Left ventricle myocardium superior (tissue), 1 donor: Measurements from ENCODE around the gene FGF3. TPM values are rescaled to one million over a fixed set of nuclear protein-coding genes. Genes with fewer than 3 reads are reported as not detected.

ENCODE experiments used
- ATAC-seq: fragments of 200-7000 bp; cut with Tn5 transposase; one replicate; pipeline ENCODE4 v1.9.1; 2020; ENCODE audit warnings: mild to moderate bottlenecking, moderate library complexity
- DNase-seq: peaks from one replicate; pipeline ENCODE4 v3.0.0-alpha.2; 2020
- intact Hi-C: fragments of 100-400 bp; cut with micrococcal nuclease; formaldehyde crosslinking; loops from one replicate; pipeline ENCODE4 v1.11.0; 2022
- total RNA-seq: library from RNA; stranded (reverse); fragmentation: NEBNext Ultra II Directional; extraction: Animal tissue kit (Norgen Biotek cat#: 25700); gene quantifications from one replicate; pipeline ENCODE4 v1.2.1, GENCODE V29; 2021
- donor health status: DM: no; HTN: yes; CAD: no; lungs with severe emphysema.

FGF3 gene
- total RNA-seq, 1 donor from 2014 or later, result not detected

DNA sequence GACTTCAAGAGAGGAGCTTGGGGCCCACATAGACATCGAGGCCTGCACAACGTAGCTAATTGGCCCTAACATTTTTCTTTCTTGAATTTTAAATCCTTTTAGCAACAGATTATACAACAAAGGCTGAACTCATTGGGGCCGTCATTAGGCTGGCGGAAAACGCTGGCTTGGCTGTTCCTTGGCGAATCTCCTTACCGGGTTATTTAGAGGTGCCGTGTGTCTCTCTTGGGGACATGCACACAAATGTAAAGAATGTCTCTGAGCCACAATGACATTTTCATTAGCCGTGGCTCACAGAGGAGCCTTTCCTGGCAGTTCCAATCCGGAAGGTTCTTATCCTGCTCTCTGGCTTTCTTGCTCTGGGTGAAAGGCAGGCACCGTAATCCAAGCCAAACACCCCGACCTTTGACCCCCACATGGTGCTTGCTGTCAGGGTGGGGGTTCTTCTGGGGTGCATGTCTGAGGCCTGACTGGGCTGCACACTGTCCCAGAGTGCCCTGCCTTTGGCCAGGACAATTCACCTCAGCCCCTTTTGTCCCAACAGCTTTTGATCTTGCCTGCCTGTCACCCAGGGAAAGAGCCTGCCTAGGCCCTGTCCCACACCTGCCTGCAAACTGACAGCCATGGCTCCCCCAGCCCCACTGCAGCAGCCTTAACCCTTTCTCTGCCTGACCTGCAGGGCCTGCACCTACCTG, 9.2 kb upstream of the FGF3 start:
- no peak for ATAC-seq
- peak; percentile 7 for DNase-seq
- intact Hi-C loops, result no loop called here

- intact Hi-C loops, result no loop called here
- ATAC-seq (no peak), DNase-seq (no peak)
Measured at GRCh38 chr11:69826773-69827172, 7.6 kb upstream of the FGF3 start.

GRCh38 chr11:69825941-69826340, 6.7 kb upstream of the FGF3 start:
- intact Hi-C loops, result no loop called here
- peak; percentile 9 for DNase-seq
- ATAC-seq, result no peak

DNA sequence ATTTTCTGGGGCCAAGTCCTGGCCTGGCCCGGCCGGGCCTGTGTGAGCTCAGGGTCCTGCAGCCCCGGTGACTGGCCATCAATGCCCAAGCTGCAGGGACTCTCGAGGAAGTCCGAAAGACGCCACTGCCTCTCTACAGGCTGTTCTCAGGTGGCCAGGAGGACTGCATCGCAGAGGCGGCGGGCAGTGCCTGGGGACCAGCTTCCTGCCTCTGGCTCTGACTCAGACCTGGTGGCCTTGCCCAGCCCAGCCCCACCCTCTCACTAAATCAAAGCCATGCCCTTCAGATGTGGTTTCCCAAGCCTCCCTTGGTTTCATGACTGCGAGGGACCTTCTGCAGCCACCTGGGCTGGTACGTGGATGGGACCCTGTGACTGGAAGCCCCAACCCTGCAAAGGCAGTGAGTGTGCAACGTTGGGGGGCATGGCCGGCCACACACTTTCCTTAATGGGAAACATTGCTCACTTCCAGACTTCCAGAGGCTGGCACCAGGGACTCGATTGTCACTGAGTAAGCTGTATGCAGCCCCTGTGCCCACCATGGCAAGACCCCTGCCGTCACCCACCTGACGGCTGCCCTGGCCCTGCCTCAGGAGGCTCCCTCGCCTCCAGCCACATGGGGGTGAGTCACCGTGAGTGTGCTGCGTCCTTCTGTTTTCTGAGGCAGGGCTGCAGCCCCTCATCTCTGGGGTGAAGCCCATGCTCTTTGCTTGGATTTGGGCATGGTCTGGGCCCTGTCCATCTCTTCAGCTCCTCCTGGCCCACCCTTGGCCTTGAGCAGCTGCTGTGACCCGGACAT, 6.0 kb upstream of the FGF3 start:
- DNase-seq (peak; percentile 7), ATAC-seq (no peak)
- intact Hi-C loops, result no loop called here

DNA sequence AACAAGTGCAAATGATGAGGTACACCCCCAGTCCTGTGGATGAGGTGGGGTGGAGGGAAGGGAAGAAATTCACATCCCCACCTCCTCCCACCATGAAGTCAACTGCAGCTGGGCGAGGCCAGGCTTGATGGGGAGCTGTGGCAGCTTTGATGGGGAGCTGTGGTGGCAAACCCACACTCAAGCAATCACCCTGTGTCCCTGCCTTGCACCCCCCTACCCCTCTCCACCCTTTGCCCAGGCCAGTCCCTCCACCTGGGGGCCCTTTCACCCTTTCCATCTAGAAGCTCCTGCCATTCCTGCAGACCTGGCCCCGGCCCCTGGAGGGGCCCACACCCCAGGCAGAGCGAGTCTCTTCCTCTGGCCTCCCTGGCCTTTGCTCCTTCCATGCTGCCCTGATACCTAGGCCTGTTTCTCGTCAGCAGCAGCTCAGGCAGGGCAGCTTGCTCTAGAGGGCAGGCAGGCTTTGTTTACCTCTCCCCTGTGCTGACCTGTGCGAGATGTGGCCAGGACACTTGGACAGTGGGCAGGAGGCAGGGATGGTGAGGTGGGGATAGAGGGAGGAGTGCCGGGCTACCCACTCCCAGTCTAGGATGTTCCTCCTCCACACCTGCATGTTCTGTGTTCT, 4.5 kb upstream of the FGF3 start:
- peak; percentile 11 for DNase-seq
- ATAC-seq, result no peak
- intact Hi-C loops, result no loop called here

GRCh38 chr11:69822676-69823494, 3.7 kb upstream of the FGF3 start:
- DNase-seq, result peak; percentile 3
- no peak for ATAC-seq
- intact Hi-C loops, result no loop called here

DNA sequence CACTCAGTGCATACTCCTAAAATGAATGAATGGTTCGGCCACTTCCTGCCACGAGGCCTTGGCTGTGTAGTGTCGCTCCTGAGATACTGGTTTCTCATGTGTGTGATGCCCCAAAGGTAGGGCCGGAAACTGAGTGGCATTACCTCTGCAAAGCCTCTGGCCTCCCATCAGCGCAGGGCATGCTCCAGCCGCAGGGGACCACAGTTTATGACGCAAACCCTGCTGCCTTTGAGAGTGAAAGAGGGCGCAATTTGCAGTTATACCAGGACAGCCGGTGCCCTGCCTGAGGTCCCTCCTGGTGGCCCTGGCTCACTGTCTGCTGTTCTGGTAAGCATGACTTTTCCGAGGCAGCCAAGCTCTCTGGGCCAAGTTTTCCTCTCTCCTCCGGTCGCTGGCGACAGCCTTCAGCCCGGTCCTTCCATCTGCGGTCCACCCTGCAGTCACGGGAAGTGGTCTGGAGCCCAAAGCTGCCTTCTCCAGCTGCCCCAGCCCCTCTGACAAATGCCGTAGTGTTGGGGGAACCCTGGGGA, 2.4 kb upstream of the FGF3 start:
- no peak for ATAC-seq

GRCh38 chr11:69820441-69820840, 1.2 kb upstream of the FGF3 start:
- intact Hi-C loops, result no loop called here
- DNase-seq (no peak), ATAC-seq (no peak)

More for the DNA sequence above, 2.4 kb upstream of the FGF3 start:
- intact Hi-C loops, result no loop called here
- DNase-seq, result no peak

DNA sequence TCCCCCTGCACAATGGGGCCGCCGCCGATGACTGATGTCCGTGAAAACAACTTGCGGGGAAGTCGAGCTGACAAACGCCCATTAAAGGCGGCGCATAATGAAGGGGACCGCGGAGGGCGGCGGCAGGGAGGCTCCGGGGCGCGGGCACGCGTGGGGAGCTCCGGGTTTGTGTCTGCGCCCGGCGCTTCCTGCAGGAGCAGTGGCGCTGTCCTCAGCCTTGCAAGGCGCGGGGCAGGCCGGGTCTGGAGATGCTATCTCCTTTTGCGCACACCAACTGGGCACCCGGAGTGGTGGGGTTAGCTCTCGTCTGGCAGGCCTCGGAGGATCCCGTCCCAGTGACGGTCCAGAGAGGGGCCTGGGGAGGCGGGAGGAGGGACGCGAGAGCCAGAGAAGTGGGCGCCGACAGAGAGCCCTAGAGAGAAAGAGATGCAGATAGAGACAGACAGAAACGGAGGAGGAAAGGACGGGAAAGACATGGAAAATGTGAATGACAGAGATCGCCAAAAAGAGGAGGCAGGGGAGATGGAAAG, 390 bp upstream of the FGF3 start:
- no peak for ATAC-seq
- intact Hi-C loops, result no loop called here
- no peak for DNase-seq

GRCh38 chr11:69818231-69818602, 999 bp downstream of the FGF3 start:
- DNase-seq, result no peak
- intact Hi-C loops, result no loop called here
- no peak for ATAC-seq

DNA sequence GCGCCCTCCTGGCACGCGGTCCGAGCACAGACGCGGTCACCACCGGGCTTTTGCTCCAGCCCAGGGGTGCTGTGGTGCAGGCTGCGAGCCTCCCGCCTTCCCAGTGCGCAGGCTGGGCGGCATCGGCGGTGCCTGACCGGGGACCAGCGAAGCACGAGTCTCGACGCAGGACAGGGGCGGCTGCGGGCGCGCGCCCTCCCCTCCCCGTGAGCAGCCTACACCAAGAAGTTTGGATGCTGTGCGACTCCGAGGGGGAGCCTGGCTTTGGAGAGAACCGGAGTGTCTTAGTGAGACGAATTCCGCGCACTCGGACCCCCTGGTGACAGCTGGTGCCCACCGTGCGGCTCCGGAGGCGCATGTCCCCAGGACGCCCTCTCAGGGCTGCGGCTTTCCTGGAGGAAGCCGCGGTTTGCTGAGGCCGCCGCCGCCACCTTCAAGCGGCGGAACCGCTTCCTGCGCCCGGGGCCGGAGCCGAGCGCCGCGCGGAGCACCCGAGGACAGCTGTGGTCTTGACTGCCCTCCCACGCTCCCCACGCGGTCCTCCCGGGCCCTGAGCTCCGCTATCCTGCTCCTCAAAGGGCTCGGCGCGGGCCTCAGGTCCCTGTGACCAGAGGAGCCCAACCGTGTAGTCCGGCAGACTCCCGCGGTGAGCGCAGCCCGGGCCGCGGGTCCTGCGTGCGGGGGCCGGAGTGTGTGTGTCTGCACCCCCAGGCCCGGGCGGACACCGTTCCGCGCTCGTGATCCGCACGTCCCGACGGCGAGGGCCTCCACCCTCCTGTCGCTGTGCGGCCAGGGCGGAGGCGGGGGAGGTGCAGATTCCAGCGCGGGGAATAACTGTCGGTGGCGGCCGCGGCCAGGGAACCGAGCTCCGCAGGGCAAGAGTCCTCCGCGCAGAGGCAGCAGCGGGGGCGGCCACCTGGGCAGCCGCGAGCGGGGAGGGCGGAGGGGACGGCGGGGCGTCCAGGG, 1.7 kb downstream of the FGF3 start:
- peak; percentile 63 for ATAC-seq
- intact Hi-C loops, result no loop called here
- DNase-seq, result no peak

GRCh38 chr11:69816671-69817070, 2.5 kb downstream of the FGF3 start:
- intact Hi-C loops, result no loop called here
- ATAC-seq, result no peak
- no peak for DNase-seq

- DNase-seq (no peak), ATAC-seq (no peak)
- intact Hi-C loops, result no loop called here
Measured at GRCh38 chr11:69815973-69816372, 3.2 kb downstream of the FGF3 start.

- intact Hi-C loops, result no loop called here
- DNase-seq (no peak), ATAC-seq (no peak)
Measured at GRCh38 chr11:69814902-69815301, 4.3 kb downstream of the FGF3 start.

DNA sequence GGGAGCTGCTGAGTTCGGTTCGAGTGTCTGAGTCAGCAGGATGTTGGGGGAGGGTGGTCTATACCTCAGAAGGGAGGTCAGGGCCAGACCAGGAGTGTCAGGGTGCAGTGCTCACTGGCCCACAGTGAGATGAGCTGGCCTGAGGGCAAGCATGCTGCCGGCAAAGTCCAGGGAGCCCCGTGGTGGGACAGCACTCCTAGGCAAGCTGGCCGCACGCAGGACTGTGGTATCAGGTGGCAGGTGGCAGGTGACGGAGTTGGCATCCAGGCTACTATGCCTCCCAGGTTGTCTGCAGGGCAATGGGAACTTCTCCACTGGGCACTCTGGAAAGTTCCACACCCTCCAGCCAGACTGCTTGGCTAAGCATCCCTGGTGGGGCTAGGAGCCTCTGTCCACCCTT, 4.8 kb downstream of the FGF3 start:
- no peak for ATAC-seq
- DNase-seq, result no peak
- intact Hi-C loops, result no loop called here

DNA sequence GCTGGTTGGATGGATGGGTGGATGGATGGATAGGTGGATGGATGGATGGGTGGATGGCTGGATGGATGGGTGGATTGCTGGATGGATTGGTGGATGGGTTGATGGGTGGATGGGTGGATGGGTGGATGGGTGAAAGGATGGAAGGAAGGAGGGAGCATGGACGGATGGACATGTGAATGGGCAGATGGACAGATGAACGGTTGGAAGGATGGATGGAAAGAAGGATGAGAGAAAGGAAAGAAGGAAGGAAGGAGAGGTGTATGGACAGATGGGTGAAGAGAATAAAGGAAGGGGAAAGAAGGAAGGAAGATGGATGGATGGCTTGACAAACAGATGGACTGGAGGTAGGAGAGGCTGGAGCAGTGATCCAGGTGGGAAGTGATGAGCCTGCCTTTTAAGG, 5.4 kb downstream of the FGF3 start:
- intact Hi-C loops, result no loop called here
- ATAC-seq (no peak), DNase-seq (no peak)

GRCh38 chr11:69812946-69813345, 6.3 kb downstream of the FGF3 start:
- intact Hi-C loops, result no loop called here

DNA sequence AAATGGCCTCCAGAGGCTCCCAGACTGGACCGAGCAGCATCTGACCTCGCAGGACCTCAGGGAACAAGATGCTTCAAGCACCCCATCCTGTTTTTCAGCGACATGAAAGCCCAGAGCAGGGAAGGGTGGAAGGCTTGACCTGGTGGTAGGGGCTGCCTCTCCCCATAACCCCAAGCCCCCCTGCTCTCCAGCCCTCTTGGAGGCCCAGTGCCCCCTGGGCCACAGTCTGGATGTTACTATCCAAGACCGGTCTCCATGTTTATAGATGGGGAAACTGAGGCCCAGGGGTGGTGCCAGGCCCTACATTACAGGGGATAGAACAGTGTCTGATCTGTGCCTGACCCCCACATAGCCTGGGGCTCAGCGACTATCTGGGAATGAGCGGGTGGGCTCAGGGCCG, 7.0 kb downstream of the FGF3 start:
- intact Hi-C loops, result no loop called here
- no peak for DNase-seq
- no peak for ATAC-seq

More at GRCh38 chr11:69812946-69813345, 6.3 kb downstream of the FGF3 start:
- no peak for ATAC-seq
- no peak for DNase-seq
